A673 (cell line): ENCODE measurements around the gene EIF2AK2.

ENCODE experiments used
- CTCF ChIP-seq: fragments of 300-800, 200-600 bp; sonication (generic); conservative IDR thresholded peaks from 2 replicates; pipeline ENCODE4 v1.5.1; 2017; ENCODE audit warnings: low read depth, mild to moderate bottlenecking, antibody characterized with exemption, low read length, moderate library complexity, mixed read lengths
- EZH2 ChIP-seq: fragments of 200-600 bp; sonication (generic); IDR thresholded peaks from 2 replicates; pipeline ENCODE4 v1.6.1; 2017; ENCODE audit warnings: borderline replicate concordance, low read depth, mild to moderate bottlenecking, mixed read lengths, antibody characterized with exemption, low read length; ENCODE audit not compliant: poor library complexity, severe bottlenecking

GRCh38 chr2:37149626-37150322 lies 7.0 kb downstream of the EIF2AK2 start:
- TF ChIP-seq CTCF (no peak), EZH2 (no peak)
